ENCODE data around the gene IGSF21. TPM values are rescaled to one million over a fixed set of nuclear protein-coding genes. Genes with fewer than 3 reads are reported as not detected.

The IGSF21 gene
- total and polyA plus RNA-seq, 2 of the 4 experiments (the other 2 are of a cell fraction): not detected

DNA sequence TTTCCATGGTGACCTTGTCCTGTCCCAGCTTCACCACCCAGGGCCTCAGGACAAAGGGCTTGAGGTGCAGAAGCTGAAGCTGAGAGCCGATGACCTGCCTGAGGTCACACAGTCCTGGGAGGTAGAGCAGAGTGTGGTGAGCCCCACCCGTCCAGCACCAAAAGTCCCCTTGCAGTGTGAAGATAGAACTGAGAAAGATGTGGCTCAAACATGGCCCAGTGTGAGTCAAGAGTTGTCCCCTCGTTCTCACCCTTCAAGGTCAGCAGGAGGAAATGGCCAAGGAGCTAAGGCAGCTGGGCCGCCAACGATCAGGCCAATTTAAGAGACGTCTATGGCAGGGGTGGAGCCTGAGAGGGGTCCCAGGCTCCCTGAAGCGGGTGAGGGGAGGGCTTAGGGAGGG lies 215.7 kb downstream of the IGSF21 start:
- H3K4me1 ChIP-seq (ENCODE audit: control insufficient read depth, insufficient read depth, low read length): no peaks in the 10 kb centered on the region
- H3K18ac ChIP-seq (ENCODE audit: low read depth, low read length): no peak overlapping the region
- BruUV-seq (replicated peaks): no TSS peak
- TF ChIP-seq RFX5 (IDR thresholded peaks at IDR 0.05; ENCODE audit: low read depth, low read length): no peak
- TF ChIP-seq POLR2A (IDR thresholded peaks at IDR 0.05; ENCODE audit: low read depth, low read length): no peak
- TF ChIP-seq, protein P1, sequence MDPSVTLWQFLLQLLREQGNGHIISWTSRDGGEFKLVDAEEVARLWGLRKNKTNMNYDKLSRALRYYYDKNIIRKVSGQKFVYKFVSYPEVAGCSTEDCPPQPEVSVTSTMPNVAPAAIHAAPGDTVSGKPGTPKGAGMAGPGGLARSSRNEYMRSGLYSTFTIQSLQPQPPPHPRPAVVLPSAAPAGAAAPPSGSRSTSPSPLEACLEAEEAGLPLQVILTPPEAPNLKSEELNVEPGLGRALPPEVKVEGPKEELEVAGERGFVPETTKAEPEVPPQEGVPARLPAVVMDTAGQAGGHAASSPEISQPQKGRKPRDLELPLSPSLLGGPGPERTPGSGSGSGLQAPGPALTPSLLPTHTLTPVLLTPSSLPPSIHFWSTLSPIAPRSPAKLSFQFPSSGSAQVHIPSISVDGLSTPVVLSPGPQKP (IDR thresholded peaks at IDR 0.05; ENCODE audit: borderline replicate concordance, low read depth, low read length): no peak
- TF ChIP-seq CHD1 (IDR thresholded peaks at IDR 0.05; ENCODE audit: low read depth, low read length): no peak
- no peak overlapping the region for H2AK9ac ChIP-seq (replicated peaks; ENCODE audit: low read depth, low read length, poor library complexity)
- H3K27me3 ChIP-seq (ENCODE audit: control insufficient read depth, insufficient read depth, low read length): no peaks in the 10 kb centered on the region
- WGBS, 2 experiments (ENCODE audit: extremely low coverage in 2 of 2, insufficient read length in 1 of 2): 31% methylated on average over 2 of the region's 7 CpGs; no CpG with 5 or more reads in 1 of the 2 experiments
- H3K9me1 ChIP-seq (ENCODE audit: insufficient read depth, low read length): no peaks in the 10 kb centered on the region
- no peak overlapping the region for H3K4ac ChIP-seq (ENCODE audit: low read depth, low read length)
- H2BK15ac ChIP-seq (ENCODE audit: low read depth, low read length): no peak overlapping the region
- no peak overlapping the region for H3K27ac ChIP-seq (ENCODE audit: insufficient read depth, low read length)
- H2BK120ac ChIP-seq (ENCODE audit: low read depth, low read length): no peak overlapping the region
- no peaks in the 10 kb centered on the region for H3K79me1 ChIP-seq (ENCODE audit: low read depth in 1 of 2, low read length in 2 of 2)
- DNase-seq (no peak), ATAC-seq (ENCODE audit: low read depth) (no peak)
- H4K20me1 ChIP-seq (ENCODE audit: insufficient read depth, low read length): no peaks in the 10 kb centered on the region
- H2BK20ac ChIP-seq (ENCODE audit: low read depth, low read length): no peak overlapping the region
- dilution Hi-C loops (cut with HindIII; ENCODE audit: low sequenced_read_pairs, unreplicated experiment) (no loop called here), intact Hi-C loops (cut with micrococcal nuclease) (no loop called here), in situ Hi-C loops (cut with MboI; ENCODE audit: low sequenced_read_pairs) (no loop called here)
- no peak overlapping the region for H2BK5ac ChIP-seq (ENCODE audit: low read depth, low read length, poor library complexity, severe bottlenecking)
- ChIA-PET CTCF (no interaction called here), POLR2A (ENCODE audit: unreplicated experiment) (no interaction called here)
- no peaks in the 10 kb centered on the region for H3K36me3 ChIP-seq (ENCODE audit: control insufficient read depth, insufficient read depth, low read length)
- no peak overlapping the region for H3K4me2 ChIP-seq (ENCODE audit: low read depth, low read length)
- H4K91ac ChIP-seq (ENCODE audit: insufficient read depth, low read depth, low read length): no peak overlapping the region
- H4K8ac ChIP-seq (ENCODE audit: low read depth in 2 of 2, low read length in 2 of 2): no peak overlapping the region
- no peak overlapping the region for H4K5ac ChIP-seq (ENCODE audit: low read depth, low read length)
- H3K23ac ChIP-seq (ENCODE audit: low read depth, low read length): no peak overlapping the region
- no peak overlapping the region for H2AFZ ChIP-seq (replicated peaks; ENCODE audit: low read length, poor library complexity)
- no peak overlapping the region for H3K56ac ChIP-seq (ENCODE audit: extremely low read depth, insufficient read depth, low read length)
- no peak overlapping the region for H3K14ac ChIP-seq (replicated peaks; ENCODE audit: low read depth, low read length)
- H3K9ac ChIP-seq (ENCODE audit: low read depth, low read length): no peak overlapping the region
- peaks cover 42% of the 10 kb centered on the region for H3K9me3 ChIP-seq (ENCODE audit: control insufficient read depth, insufficient read depth, low read length)
- no peak overlapping the region for H2AK5ac ChIP-seq (ENCODE audit: low read depth, low read length)
- no peak overlapping the region for H3K4me3 ChIP-seq (ENCODE audit: insufficient read depth, low read depth, low read length)

Data from IMR-90 (cell line).